A549 (cell line): Measurements from ENCODE around the gene NKTR. TPM values are rescaled to one million over a fixed set of nuclear protein-coding genes. Genes with fewer than 3 reads are reported as not detected.

Experiments
- ATAC-seq, 2 experiments: fragments of 200-7000 bp in 1 of 2; fragments of >200 bp in 1 of 2; cut with Nextera tagmentation in 1 of 2; cut with Tn5 transposase in 1 of 2; 3 replicates each; pipeline versions ENCODE4 v1.8.0 to v1.9.1; 2018 to 2020; ENCODE audit warnings: mild to moderate bottlenecking in 1 of 2, moderate library complexity in 1 of 2
- CTCF ChIA-PET: fragments of 300-600 bp; sonication (Branson Sonifier 250); formaldehyde crosslinking; extraction: SDS; loops from one replicate; lab custom pipeline; 2021; ENCODE audit warnings: antibody characterized with exemption, inconsistent platforms; lab: Yijun Ruan, JAX
- POLR2A ChIA-PET: fragments of 350-600 bp; formaldehyde crosslinking; extraction: SDS; loops from one replicate; lab custom pipeline; 2021; ENCODE audit warnings: antibody characterized with exemption, inconsistent platforms; lab: Yijun Ruan, JAX
- DNase-seq, 2 experiments: peaks; one replicate each; pipeline versions ENCODE4 v3.0.0 to v3.0.0-alpha.2; 2011 to 2016; ENCODE audit warnings: low read depth in 1 of 2, low spot score in 1 of 2
- FAIRE-seq: peaks from 2 replicates; lab custom pipeline; 2011; peaks lifted over from hg19 to GRCh38; lab: Jason Lieb, UNC
- H3K27ac ChIP-seq, 2 experiments: fragments of >200 bp; sonication (Bioruptor Twin); formaldehyde crosslinking; 3 replicates each; pipeline ENCODE4 v1.5.1; 2016 to 2017
- H3K4me1 ChIP-seq: fragments of >200 bp; sonication (Bioruptor Twin); formaldehyde crosslinking; 3 replicates; pipeline ENCODE4 v1.6.1; 2016
- H3K4me2 ChIP-seq: fragments of >200 bp; sonication (Bioruptor Twin); formaldehyde crosslinking; 3 replicates; pipeline ENCODE4 v1.6.1; 2016
- H3K4me3 ChIP-seq: fragments of >200 bp; sonication (Bioruptor Twin); formaldehyde crosslinking; 3 replicates; pipeline ENCODE4 v1.5.1; 2016
- H3K9me3 ChIP-seq: fragments of >200 bp; sonication (Bioruptor Twin); formaldehyde crosslinking; 3 replicates; pipeline ENCODE4 v1.6.1; 2016
- CEBPB ChIP-seq, 2 experiments: fragments of >200 bp in 1 of 2; sonication (Bioruptor Twin) in 1 of 2; formaldehyde crosslinking in 1 of 2; IDR thresholded peaks; 2 replicates each; pipeline ENCODE4 v1.6.1; 2012 to 2016
- ESRRA ChIP-seq: fragments of 150-350 bp; IDR thresholded peaks from 2 replicates; pipeline ENCODE4 v1.6.1; 2014; ENCODE audit warnings: mild to moderate bottlenecking, low read length, borderline replicate concordance
- JUN ChIP-seq, 2 experiments: fragments of >200 bp; sonication (Bioruptor Twin); formaldehyde crosslinking; IDR thresholded peaks; 2 replicates in 1 of 2; 3 replicates in 1 of 2; pipeline ENCODE4 v1.6.1; 2016 to 2017
- MAFK ChIP-seq: fragments of 450-650 bp; IDR thresholded peaks from 2 replicates; pipeline ENCODE4 v1.6.1; 2014; ENCODE audit not compliant: partially characterized antibody
- MAX ChIP-seq: IDR thresholded peaks from 2 replicates; pipeline ENCODE4 v1.6.1; 2012
- MAZ ChIP-seq: fragments of 150-350 bp; IDR thresholded peaks from 2 replicates; pipeline ENCODE4 v1.6.1; 2014; ENCODE audit warnings: antibody characterized with exemption, low read depth, low read length, borderline replicate concordance
- NFE2L2 ChIP-seq: fragments of 150-350 bp; conservative IDR thresholded peaks from 2 replicates; pipeline ENCODE4 v1.6.1; 2014; ENCODE audit warnings: low read length
- SREBF2 ChIP-seq: fragments of 450-650 bp; IDR thresholded peaks from 2 replicates; pipeline ENCODE4 v1.6.1; 2014; ENCODE audit warnings: mild to moderate bottlenecking, moderate library complexity
- TFCP2L1 ChIP-seq: fragments of 250-450 bp; sonication (Bioruptor Pico); IDR thresholded peaks from 2 replicates; pipeline ENCODE4 v1.5.0; 2021; ENCODE audit warnings: mild to moderate bottlenecking
- ZC3H11A ChIP-seq: fragments of 450-650 bp; IDR thresholded peaks from 2 replicates; pipeline ENCODE4 v1.6.1; 2014; ENCODE audit warnings: antibody characterized with exemption, mild to moderate bottlenecking
- ZFP36 ChIP-seq: fragments of 450-650 bp; IDR thresholded peaks from 2 replicates; pipeline ENCODE4 v1.6.1; 2014; ENCODE audit warnings: borderline replicate concordance; ENCODE audit not compliant: partially characterized antibody
- ZNF302 ChIP-seq: fragments of 250-450 bp; sonication (Bioruptor Pico); IDR thresholded peaks from 2 replicates; pipeline ENCODE4 v1.9.0; 2021; ENCODE audit warnings: inconsistent platforms, mild to moderate bottlenecking, moderate library complexity
- WGBS: methylation state at CpG from one replicate; pipeline ENCODE4 v1.1.6; 2017; ENCODE audit errors: missing lambda C conversion rate; 5-methylcytosine and 5-hydroxymethylcytosine counted together
- polyA plus RNA-seq, 4 experiments: library from polyadenylated mRNA; depleted of rRNA in 3 of 4; stranded (reverse); fragments of >200 nt; fragmentation: RNase III in 1 of 4; extraction: RNeasy Plus Mini Kit Qiagen cat#74134 plus additional on column Dnase treatment in 1 of 4; gene quantifications; 2 replicates in 3 of 4; 3 replicates in 1 of 4; pipeline ENCODE4 v1.2.3, GENCODE V29; 2011 to 2017
- TF ChIP-seq, protein P1 (sequence below): fragments of >200 bp; sonication (Bioruptor Twin); formaldehyde crosslinking; IDR thresholded peaks from 3 replicates; pipeline ENCODE4 v1.6.1; 2016
- TF ChIP-seq, protein P2 (sequence below): fragments of 450-650 bp; IDR thresholded peaks from 2 replicates; pipeline ENCODE4 v1.6.1; 2014; ENCODE audit warnings: antibody characterized with exemption
- TF ChIP-seq, protein P3 (sequence below): IDR thresholded peaks from 2 replicates; pipeline ENCODE4 v1.6.1; 2012; ENCODE audit warnings: low read depth, borderline replicate concordance

Gene NKTR
- polyA plus RNA-seq, 2 of the 4 experiments (the other 2 are of a cell fraction), result 16.2 to 49.3 TPM

DNA sequence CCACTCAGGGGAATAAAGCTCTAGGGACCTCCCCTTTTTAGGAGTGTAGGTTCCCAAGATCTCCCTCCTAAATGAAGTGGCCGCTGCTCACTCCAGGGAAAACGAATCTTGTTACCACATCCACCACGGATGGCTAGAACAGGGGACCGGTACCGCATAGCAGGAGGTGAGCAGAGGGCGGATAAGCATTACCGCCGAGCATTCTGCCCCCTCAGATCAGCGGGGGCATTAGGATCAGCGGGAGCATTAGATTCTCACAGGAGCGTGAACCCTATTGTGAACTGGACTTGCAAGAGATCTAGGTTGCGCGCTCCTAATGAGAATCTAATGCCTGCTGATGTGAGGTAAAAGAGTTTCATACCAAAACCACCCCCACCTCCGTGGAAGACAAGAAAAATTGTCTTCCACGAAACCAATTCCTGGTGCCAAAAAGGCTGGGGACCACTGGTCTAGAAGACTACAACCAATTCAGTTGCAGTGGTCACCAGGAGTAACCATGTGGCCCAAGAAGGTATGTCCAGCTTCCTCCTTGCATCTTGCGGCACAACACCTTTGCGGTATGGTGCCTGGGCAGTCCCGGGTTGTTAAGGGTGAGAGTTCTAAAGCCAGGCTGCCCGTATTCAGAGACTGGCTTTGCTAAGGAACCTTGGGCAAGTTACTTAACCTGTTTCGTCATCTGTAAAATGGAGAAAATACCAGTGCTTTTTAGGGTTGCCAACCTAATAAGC is 10.9 kb upstream of the NKTR start:
- peak overlapping the region; percentile 89 for H3K4me3 ChIP-seq
- peak overlapping the region; percentile 93 for H3K4me2 ChIP-seq
- H3K4me1 ChIP-seq, result peaks cover 13% of the 10 kb centered on the region
- ChIA-PET CTCF (interaction anchor here (1.5 kb wide), 1 partner anchor 17 kb away, joined by 3 read pairs; no protein-coding TSS in a partner anchor), POLR2A (interaction anchor here (1.2 to 2.9 kb wide), 2 partner anchors 8 to 11 kb away, joined by 17 to 47 read pairs; partner anchors contain the start of genes NKTR and SEC22C)
- no peak for FAIRE-seq
- no peak for TF ChIP-seq ZFP36
- no peak for TF ChIP-seq CEBPB (IDR thresholded peaks at IDR 0.05)
- TF ChIP-seq JUN (IDR thresholded peaks at IDR 0.05), result no peak
- no peak for ATAC-seq
- 93% methylated on average over 20 of the region's 20 CpGs for WGBS
- no peak for DNase-seq
- no peaks in the 10 kb centered on the region for H3K9me3 ChIP-seq
- peak overlapping the region; percentile 79 to 90 for H3K27ac ChIP-seq

DNA sequence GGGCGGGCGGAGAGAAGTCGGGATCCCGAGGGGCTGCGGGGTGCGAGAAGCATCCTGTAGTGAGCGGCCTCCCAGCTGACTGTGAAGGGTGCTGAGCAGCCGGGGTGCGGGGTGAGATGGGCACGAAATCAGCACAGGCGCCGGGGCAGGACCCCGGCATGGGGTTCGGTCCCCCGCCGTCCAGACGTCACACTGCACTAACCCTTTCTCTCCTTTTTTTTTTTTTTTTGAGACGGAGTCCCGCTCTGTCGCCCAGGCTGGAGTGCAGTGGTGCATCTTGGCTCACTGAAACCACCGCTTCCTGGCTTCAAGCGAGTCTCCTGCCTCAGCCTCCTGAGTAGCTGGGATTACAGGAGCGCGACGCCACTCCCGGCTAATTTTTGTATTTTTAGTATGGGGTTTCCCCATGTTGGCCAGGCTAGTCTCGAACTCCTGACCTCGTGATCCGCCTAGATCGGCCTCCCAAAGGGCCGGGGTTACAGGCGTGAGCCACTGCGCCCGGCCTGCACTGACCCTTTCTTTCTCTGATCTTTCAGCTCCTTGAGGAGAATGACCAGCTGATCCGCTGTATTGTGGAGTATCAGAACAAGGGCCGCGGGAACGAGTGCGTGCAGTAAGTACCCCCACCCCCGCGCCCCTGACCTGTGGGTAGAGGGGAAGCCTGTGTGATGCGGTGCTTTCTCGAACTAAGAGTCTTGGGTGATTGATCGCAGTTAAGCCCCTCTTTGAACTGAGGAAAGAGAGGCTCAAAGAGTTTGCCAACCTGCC is 9.3 kb upstream of the NKTR start:
- FAIRE-seq, result no peak

GRCh38 chr3:42591811-42592210 is 8.7 kb upstream of the NKTR start:
- TF ChIP-seq SREBF2 (no peak), TFCP2L1 (CRISPR knock-in tag) (no peak), ZC3H11A (no peak), ESRRA (no peak), ZNF302 (CRISPR knock-in tag) (no peak)
- TF ChIP-seq, protein P1, sequence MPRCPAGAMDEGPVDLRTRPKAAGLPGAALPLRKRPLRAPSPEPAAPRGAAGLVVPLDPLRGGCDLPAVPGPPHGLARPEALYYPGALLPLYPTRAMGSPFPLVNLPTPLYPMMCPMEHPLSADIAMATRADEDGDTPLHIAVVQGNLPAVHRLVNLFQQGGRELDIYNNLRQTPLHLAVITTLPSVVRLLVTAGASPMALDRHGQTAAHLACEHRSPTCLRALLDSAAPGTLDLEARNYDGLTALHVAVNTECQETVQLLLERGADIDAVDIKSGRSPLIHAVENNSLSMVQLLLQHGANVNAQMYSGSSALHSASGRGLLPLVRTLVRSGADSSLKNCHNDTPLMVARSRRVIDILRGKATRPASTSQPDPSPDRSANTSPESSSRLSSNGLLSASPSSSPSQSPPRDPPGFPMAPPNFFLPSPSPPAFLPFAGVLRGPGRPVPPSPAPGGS, result no peak
- TF ChIP-seq, protein P2, sequence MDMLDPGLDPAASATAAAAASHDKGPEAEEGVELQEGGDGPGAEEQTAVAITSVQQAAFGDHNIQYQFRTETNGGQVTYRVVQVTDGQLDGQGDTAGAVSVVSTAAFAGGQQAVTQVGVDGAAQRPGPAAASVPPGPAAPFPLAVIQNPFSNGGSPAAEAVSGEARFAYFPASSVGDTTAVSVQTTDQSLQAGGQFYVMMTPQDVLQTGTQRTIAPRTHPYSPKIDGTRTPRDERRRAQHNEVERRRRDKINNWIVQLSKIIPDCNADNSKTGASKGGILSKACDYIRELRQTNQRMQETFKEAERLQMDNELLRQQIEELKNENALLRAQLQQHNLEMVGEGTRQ, result no peak
- Histone ChIP-seq H3K4me1 (peaks cover 13% of the 10 kb centered on the region), H3K4me2 (peak overlapping the region; percentile 96), H3K9me3 (no peaks in the 10 kb centered on the region), H3K27ac (peak overlapping the region in 1 of 2 experiments; percentile 90; a peak in 3 of 6 replicates), H3K4me3 (peak overlapping the region; percentile 89; the same call in 1 of the 3 replicates)
- DNase-seq (no peak), ATAC-seq (no peak), FAIRE-seq (no peak)
- ChIA-PET POLR2A (interaction anchor here (0.7 to 2.9 kb wide), 2 partner anchors 9 to 10 kb away, joined by 3 to 47 read pairs; partner anchors contain the start of genes NKTR and SEC22C), CTCF (interaction anchor here (0.9 kb wide), 1 partner anchor 55 kb away, joined by 3 read pairs; no protein-coding TSS in a partner anchor)
- WGBS, result 86% methylated on average over 4 of the region's 4 CpGs

More for the DNA sequence above, 9.3 kb upstream of the NKTR start:
- no peaks in the 10 kb centered on the region for H3K9me3 ChIP-seq
- 32% methylated on average over 27 of the region's 44 CpGs for WGBS
- H3K27ac ChIP-seq, result peak overlapping the region; percentile 84 to 90
- DNase-seq, result no peak
- CTCF ChIA-PET, result interaction anchor here (0.6 to 0.9 kb wide), 2 partner anchors 55 to 123 kb away, joined by 3 read pairs; no protein-coding TSS in a partner anchor
- no peak for TF ChIP-seq MAX
- TF ChIP-seq MAZ, result no peak
- no peak for TF ChIP-seq MAFK
- TF ChIP-seq NFE2L2, result no peak
- TF ChIP-seq TFCP2L1 (CRISPR knock-in tag), result no peak
- TF ChIP-seq, protein P3, sequence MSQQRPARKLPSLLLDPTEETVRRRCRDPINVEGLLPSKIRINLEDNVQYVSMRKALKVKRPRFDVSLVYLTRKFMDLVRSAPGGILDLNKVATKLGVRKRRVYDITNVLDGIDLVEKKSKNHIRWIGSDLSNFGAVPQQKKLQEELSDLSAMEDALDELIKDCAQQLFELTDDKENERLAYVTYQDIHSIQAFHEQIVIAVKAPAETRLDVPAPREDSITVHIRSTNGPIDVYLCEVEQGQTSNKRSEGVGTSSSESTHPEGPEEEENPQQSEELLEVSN, result no peak
- TF ChIP-seq CEBPB (IDR thresholded peaks at IDR 0.05), result no peak
- peak overlapping the region; percentile 89 for H3K4me3 ChIP-seq
- peak overlapping the region; percentile 96 for H3K4me2 ChIP-seq
- peak in 1 of 2 experiments; percentile 77; a peak in 3 of 6 replicates for ATAC-seq
- POLR2A ChIA-PET, result interaction anchor here (0.7 to 2.9 kb wide), 7 partner anchors 10 to 61 kb away, joined by 3 to 47 read pairs (median 5); partner anchors contain the start of genes NKTR and SEC22C
- peaks cover 13% of the 10 kb centered on the region for H3K4me1 ChIP-seq
